VCaP (cell line): ENCODE measurements around the gene NPFFR1.

Source experiments
- H3K27ac ChIP-seq: fragments of 450-650 bp; 2 replicates; pipeline ENCODE4 v1.5.1; 2017
- TF ChIP-seq, protein P1 (sequence below): fragments of 450-650 bp; conservative IDR thresholded peaks from 2 replicates; pipeline ENCODE4 v1.5.1; 2017; ENCODE audit warnings: mild to moderate bottlenecking, moderate library complexity

Gene NPFFR1

DNA sequence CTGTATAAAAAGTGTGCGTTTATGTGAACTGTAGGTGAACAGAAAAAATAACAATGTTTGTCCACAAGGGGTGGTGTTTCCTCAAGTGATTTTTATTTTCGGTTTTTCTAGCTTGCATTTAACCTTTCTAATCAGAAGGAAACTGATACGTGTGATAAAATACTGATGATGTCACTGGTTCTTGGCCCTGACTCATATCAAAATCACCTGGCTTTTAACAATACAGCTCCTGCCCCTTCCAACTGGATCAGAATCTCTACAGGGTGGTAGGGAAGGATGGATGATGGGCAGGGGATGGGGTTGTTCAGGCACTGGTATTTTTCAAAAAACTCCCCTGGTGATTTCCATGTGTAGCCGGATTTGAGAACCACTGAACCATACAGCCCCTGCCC is 10.9 kb downstream of the NPFFR1 start:
- TF ChIP-seq, protein P1, sequence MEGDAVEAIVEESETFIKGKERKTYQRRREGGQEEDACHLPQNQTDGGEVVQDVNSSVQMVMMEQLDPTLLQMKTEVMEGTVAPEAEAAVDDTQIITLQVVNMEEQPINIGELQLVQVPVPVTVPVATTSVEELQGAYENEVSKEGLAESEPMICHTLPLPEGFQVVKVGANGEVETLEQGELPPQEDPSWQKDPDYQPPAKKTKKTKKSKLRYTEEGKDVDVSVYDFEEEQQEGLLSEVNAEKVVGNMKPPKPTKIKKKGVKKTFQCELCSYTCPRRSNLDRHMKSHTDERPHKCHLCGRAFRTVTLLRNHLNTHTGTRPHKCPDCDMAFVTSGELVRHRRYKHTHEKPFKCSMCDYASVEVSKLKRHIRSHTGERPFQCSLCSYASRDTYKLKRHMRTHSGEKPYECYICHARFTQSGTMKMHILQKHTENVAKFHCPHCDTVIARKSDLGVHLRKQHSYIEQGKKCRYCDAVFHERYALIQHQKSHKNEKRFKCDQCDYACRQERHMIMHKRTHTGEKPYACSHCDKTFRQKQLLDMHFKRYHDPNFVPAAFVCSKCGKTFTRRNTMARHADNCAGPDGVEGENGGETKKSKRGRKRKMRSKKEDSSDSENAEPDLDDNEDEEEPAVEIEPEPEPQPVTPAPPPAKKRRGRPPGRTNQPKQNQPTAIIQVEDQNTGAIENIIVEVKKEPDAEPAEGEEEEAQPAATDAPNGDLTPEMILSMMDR: peak; percentile 59

DNA sequence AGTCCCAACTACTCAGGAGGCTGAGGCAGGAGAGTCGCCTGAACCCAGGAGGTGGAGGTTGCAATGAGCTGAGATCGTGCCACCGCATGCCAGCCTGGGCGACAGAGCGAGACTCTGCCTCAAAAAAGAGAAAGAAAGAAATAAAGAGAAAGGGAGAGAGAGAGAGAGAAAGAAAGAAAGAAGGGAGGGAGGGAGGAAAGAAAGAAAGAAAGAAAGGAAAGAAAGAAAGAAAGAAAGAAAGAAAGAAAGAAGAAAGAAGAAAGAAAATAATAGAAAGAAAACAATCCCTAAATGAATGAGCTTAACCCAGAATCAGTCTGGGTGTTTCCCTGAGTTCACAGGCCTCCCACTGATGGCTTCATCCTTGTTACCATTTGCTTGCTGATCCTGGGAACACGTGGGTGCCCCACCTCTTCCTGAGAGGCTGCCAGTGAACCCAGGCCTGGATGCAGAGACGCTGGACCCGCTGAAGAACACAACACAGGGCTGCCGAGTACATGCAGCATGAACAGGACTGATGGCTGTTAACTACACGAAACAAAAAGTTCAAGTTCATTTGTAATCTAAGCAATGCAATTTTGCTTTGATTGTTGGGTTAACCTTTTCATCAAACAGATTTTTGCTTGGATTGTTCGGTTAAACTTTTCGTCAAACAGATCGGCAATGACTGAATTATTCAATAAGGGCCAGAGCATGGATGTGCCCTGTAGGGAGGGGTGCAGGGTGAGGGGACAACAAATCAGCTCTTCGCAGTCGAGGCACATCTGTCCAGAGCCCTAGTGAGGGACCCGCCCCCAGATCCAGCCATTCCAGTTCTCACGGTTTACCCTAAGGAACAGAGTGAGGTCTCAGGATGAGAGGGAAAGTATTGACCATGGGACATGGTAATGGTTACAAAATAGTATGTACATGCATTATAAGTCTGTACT is 11.5 kb downstream of the NPFFR1 start:
- TF ChIP-seq, protein P1: no peak
- no peak overlapping the region for H3K27ac ChIP-seq

More for the DNA sequence above, 10.9 kb downstream of the NPFFR1 start:
- no peak overlapping the region for H3K27ac ChIP-seq

- TF ChIP-seq, protein P1: no peak
- no peak overlapping the region for H3K27ac ChIP-seq
Measured at GRCh38 chr10:70270952-70271351, 12.9 kb downstream of the NPFFR1 start.

GRCh38 chr10:70269741-70270140 is 14.1 kb downstream of the NPFFR1 start:
- H3K27ac ChIP-seq: no peak overlapping the region
- TF ChIP-seq, protein P1: no peak

DNA sequence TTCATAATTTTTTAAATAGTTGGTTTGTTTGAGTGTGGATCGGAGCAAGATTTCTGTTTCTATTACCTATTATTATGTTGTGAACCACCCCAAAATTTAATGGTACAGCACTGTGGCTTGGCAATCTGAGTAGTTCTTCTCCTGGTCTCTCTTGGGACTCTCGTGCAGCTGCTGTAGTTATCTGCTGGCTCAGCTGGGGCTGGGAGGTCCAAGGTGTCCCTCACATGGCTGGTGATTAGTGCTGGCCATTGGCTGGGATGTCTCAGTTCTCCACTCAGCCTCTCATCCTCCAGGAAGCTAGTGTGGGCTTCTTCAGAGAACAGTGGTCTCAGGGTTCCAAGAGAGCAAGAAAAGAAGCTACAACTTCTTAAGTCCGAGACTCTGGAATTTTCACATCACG is 15.4 kb downstream of the NPFFR1 start:
- no peak overlapping the region for H3K27ac ChIP-seq
- TF ChIP-seq, protein P1: no peak

DNA sequence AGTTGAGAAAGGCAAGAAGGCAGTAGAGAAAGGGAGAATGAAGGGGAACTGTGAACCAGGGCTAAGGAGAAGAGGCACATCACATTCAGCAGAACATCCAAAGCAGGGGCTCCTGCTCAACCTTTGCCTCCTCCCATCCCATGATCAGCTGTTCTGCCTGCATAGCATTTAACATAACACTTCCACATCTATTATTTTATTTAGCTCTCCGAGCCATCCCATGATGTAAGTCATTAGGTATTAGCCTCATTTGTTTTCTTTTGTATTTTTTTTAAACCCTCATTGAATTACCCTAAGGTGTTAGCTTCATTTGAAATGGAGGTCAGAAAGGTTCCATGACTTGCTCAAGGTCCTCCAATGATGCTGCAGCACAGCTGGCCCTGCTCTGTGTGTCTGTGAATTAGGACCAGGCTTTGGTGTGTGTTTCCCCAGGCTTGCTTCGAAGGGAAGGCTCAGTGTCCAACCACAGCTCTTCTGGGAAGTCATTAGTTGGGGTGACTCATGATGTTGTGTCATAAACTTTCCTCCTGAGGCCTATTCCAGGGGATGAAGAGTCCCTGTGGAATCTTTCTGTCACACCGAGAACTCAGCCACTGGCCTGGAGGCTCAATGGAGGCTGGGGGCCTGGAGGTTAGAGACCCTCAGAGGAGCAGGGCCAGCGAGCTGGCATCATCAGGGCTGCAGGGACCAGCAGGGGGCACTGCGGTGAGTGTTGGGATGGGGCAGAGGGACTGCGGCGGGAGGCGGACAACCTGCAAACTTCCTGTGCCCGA is 16.5 kb downstream of the NPFFR1 start:
- TF ChIP-seq, protein P1: no peak
- no peak overlapping the region for H3K27ac ChIP-seq

DNA sequence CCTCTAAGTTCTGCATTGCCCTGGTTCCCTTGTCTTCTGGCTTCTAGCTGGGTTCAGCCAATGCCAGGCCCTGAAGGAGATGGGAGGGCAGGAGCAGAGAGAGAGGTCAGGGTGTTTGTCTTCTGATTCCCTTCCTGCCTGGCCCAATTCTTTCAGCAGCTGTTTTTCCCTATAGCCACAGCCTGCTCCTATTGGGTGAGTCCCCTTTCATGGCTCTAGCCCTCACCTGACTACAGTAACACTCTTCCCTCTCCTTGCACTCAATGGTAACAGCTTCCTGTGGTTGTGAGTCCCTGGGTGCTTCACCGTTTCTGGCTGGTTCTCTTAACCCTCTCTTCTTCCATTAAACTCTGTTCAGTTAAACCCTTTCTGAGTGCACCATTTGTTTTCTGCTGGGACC is 17.1 kb downstream of the NPFFR1 start:
- H3K27ac ChIP-seq: no peak overlapping the region
- TF ChIP-seq, protein P1: no peak
